Stomach (tissue), 9 donors: ENCODE results near the gene GBP7. TPM values are rescaled to one million over a fixed set of nuclear protein-coding genes. Genes with fewer than 3 reads are reported as not detected.

Source experiments
- DNase-seq, 2 donors: peaks; one replicate each; pipeline versions ENCODE4 v3.0.0 to v3.0.0-alpha.2; 2013 to 2019
- H3K27ac ChIP-seq, 5 donors: fragments of 200-600 bp in 4 of 5; sonication (generic) in 4 of 5; one replicate each; pipeline ENCODE4 v1.5.1; 2013 to 2019; ENCODE audit warnings: mild to moderate bottlenecking in 1 of 5, moderate library complexity in 1 of 5
- H3K27me3 ChIP-seq, 3 donors: fragments of 200-600 bp; sonication (generic); one replicate each; pipeline ENCODE4 v1.5.1; 2017 to 2019; ENCODE audit warnings: mixed run types in 1 of 3
- H3K36me3 ChIP-seq, 4 donors: fragments of 200-600 bp; sonication (generic); 1 replicate in 3 of 4; 2 replicates in 1 of 4; pipeline ENCODE4 v1.5.1; 2016 to 2019
- H3K4me1 ChIP-seq, 4 donors: fragments of 200-600 bp; sonication (generic); one replicate each; pipeline ENCODE4 v1.5.1; 2016 to 2019
- H3K4me3 ChIP-seq, 4 donors: fragments of 200-600 bp; sonication (generic) in 3 of 4; one replicate each; pipeline ENCODE4 v1.5.1; 2016 to 2019; ENCODE audit warnings: mild to moderate bottlenecking in 1 of 4
- H3K9me3 ChIP-seq, 4 donors: fragments of 200-600 bp; sonication (generic); one replicate each; pipeline ENCODE4 v1.5.1; 2016 to 2019
- EP300 ChIP-seq: sonication (generic); formaldehyde crosslinking; IDR thresholded peaks from one replicate; pipeline ENCODE4 v1.6.1; 2017; ENCODE audit warnings: antibody characterized with exemption
- POLR2A ChIP-seq, 4 donors: fragments of 450-650 bp; IDR thresholded peaks; one replicate each; pipeline ENCODE4 v1.6.1; 2016; ENCODE audit warnings: antibody characterized with exemption in 4 of 4, control low read depth in 2 of 4, mild to moderate bottlenecking in 1 of 4, moderate library complexity in 1 of 4
- POLR2AphosphoS5 ChIP-seq, 3 donors: sonication (generic); formaldehyde crosslinking; IDR thresholded peaks; one replicate each; pipeline ENCODE4 v1.6.1; 2016; ENCODE audit warnings: antibody characterized with exemption in 3 of 3
- WGBS, 5 donors: extraction: QIAGEN DNeasy Blood & Tissue Kit in 3 of 5; methylation state at CpG; one replicate each; pipeline versions ENCODE4 v1.1.5 to v1.1.7; 2013 to 2018; 5-methylcytosine and 5-hydroxymethylcytosine counted together
- intact Hi-C: fragments of 100-400 bp; cut with DNase I; formaldehyde crosslinking; loops from one replicate; pipeline ENCODE4 v1.15.1; 2023; ENCODE audit warnings: low total_unique reads
- polyA plus RNA-seq, 3 donors: library from polyadenylated mRNA; stranded (reverse); fragments of 200-250 nt; gene quantifications; one replicate each; pipeline ENCODE4 v1.2.3, GENCODE V29; 2013
- total RNA-seq, 5 donors: library from RNA; depleted of rRNA; stranded (reverse); fragments of >200 nt; gene quantifications; one replicate each; pipeline versions ENCODE4 v1.1.0 to v1.2.3, GENCODE V29; 2014 to 2016
- TF ChIP-seq, protein P1 (sequence below), 7 experiments: fragments of 450-650 bp in 4 of 7; fragments of 200-600 bp in 3 of 7; sonication (generic) in 3 of 7; IDR thresholded peaks; one replicate each; pipeline ENCODE4 v1.5.1; 2016 to 2019; ENCODE audit warnings: antibody characterized with exemption in 7 of 7, control low read depth in 2 of 7, mild to moderate bottlenecking in 1 of 7
- donor health status: healthy with polysubstance abuse.
- donor health status: Bipolar disorder and iron deficiency.
- donor health status: healthy.

Gene GBP7
- total and polyA plus RNA-seq, 8 donors: not detected

DNA sequence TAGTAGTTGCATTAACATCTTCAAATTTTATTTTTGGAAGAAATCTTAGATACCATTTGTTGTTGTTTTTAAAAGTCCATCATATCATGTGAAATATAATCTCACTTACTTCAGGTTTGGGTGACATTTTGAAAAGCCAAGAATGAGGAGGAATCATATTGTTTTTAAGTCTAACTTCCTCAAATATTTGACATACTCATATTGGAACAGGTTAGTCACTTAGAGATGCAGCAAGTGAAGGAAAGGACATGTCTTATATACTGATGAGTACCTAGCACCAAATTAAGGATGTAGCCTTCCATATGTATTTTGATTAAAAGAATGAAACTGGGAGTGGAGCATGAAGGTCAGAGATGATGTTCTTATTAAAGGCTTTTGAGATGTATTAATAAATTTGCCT is 73.8 kb downstream of the GBP7 start:
- TF ChIP-seq EP300: no peak
- no peak for TF ChIP-seq POLR2A (IDR thresholded peaks at IDR 0.05)
- no peak for TF ChIP-seq POLR2AphosphoS5 (IDR thresholded peaks at IDR 0.05)
- TF ChIP-seq, protein P1, sequence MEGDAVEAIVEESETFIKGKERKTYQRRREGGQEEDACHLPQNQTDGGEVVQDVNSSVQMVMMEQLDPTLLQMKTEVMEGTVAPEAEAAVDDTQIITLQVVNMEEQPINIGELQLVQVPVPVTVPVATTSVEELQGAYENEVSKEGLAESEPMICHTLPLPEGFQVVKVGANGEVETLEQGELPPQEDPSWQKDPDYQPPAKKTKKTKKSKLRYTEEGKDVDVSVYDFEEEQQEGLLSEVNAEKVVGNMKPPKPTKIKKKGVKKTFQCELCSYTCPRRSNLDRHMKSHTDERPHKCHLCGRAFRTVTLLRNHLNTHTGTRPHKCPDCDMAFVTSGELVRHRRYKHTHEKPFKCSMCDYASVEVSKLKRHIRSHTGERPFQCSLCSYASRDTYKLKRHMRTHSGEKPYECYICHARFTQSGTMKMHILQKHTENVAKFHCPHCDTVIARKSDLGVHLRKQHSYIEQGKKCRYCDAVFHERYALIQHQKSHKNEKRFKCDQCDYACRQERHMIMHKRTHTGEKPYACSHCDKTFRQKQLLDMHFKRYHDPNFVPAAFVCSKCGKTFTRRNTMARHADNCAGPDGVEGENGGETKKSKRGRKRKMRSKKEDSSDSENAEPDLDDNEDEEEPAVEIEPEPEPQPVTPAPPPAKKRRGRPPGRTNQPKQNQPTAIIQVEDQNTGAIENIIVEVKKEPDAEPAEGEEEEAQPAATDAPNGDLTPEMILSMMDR (IDR thresholded peaks at IDR 0.05): no peak
- H3K4me3 ChIP-seq: no peak overlapping the region
- no peaks in the 10 kb centered on the region for H3K27me3 ChIP-seq
- H3K4me1 ChIP-seq: no peaks in the 10 kb centered on the region
- peaks cover 0 to 3% (median 0%) of the 10 kb centered on the region in 4 donors for H3K9me3 ChIP-seq
- no peak overlapping the region for H3K27ac ChIP-seq
- DNase-seq: no peak
- intact Hi-C loops: no loop called here
- H3K36me3 ChIP-seq: peaks cover 15 to 34% (median 33%) of the 10 kb centered on the region in 4 donors

DNA sequence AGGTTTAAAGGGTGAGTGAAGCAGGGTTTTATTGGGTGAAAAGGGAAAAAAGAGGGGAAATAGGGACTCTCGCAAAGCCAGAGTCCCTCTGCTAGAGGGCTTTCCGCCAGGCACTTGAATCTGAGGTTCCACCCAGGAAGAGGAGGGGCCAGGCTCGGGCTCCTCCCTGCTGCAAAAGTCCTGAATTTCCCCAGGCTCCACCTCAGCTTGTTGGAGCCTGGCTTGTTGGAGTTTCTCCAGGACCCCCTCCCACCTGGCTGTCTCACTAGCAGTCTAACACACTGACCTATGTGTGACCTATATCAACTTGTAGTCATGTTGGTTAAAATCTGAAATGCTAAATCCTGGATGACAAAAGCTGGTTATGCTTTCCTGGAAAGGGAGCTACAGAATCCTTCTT is 75.4 kb downstream of the GBP7 start:
- intact Hi-C loops: no loop called here
- WGBS, 5 donors: 83 to 99% (median 93%) methylated on average over 3 of the region's 3 CpGs

DNA sequence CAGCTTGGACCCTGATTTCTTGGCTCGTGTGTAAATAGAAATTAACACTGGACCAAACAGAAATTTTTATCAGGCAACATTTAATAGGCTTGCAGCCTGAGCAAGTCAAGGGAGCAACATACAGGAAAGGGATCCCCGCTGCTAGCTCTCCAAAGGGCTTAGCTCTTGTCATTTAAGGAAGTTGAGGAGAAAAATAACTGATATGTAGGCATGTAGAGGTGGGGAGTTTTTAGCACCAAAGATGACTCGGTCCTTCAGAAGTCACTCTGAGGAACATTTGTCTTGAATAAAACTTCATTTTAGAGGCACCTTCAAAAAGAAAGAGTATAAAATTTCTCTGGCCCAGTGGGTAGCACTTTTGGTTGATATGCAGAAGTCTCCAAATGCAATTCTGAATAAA is 76.9 kb downstream of the GBP7 start:
- no peak for DNase-seq
- Histone ChIP-seq H3K36me3 (peaks cover 0 to 2% (median 2%) of the 10 kb centered on the region in 4 donors), H3K4me1 (no peaks in the 10 kb centered on the region), H3K27me3 (no peaks in the 10 kb centered on the region), H3K9me3 (peaks cover 0 to 5% (median 2%) of the 10 kb centered on the region in 4 donors), H3K27ac (no peak overlapping the region), H3K4me3 (no peak overlapping the region)
- intact Hi-C loops: no loop called here
- no peak for TF ChIP-seq POLR2A (IDR thresholded peaks at IDR 0.05)
- TF ChIP-seq EP300: no peak
- TF ChIP-seq, protein P1 (IDR thresholded peaks at IDR 0.05): no peak
- TF ChIP-seq POLR2AphosphoS5 (IDR thresholded peaks at IDR 0.05): no peak
- 56 to 78% (median 69%) methylated on average over 3 of the region's 3 CpGs for WGBS, 5 donors

More for the DNA sequence above, 75.4 kb downstream of the GBP7 start:
- Histone ChIP-seq H3K4me3 (no peak overlapping the region), H3K9me3 (peaks cover 0 to 8% (median 2%) of the 10 kb centered on the region in 4 donors), H3K27ac (no peak overlapping the region), H3K27me3 (no peaks in the 10 kb centered on the region), H3K36me3 (peaks cover 4 to 17% (median 17%) of the 10 kb centered on the region in 4 donors), H3K4me1 (no peaks in the 10 kb centered on the region)
- TF ChIP-seq EP300: no peak
- TF ChIP-seq, protein P1 (IDR thresholded peaks at IDR 0.05): no peak
- no peak for TF ChIP-seq POLR2A (IDR thresholded peaks at IDR 0.05)
- no peak for TF ChIP-seq POLR2AphosphoS5 (IDR thresholded peaks at IDR 0.05)
- DNase-seq: no peak

DNA sequence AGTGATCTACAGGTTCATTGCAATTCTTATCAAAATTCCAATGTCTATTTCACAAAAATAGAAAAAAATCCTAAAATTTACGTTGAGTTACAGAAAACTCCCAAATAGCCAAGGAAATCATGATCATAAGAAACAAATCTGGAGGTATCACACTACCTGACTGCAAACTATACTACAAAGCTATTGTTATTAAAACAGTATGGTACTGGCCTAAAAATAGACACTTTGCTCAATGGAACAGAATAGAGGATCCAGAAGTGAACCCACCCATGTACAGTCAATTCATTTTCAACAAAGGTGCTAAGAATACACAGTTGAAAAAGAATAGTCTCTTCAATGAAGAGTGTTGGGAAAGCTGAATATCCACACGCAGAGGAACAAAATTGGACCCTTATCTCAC is 80.1 kb downstream of the GBP7 start:
- Histone ChIP-seq H3K27ac (no peak overlapping the region), H3K27me3 (no peaks in the 10 kb centered on the region), H3K9me3 (peaks cover 0 to 5% (median 2%) of the 10 kb centered on the region in 4 donors), H3K4me3 (no peak overlapping the region), H3K36me3 (no peaks in the 10 kb centered on the region), H3K4me1 (no peaks in the 10 kb centered on the region)
- intact Hi-C loops: no loop called here
- TF ChIP-seq, protein P1 (IDR thresholded peaks at IDR 0.05): no peak
- TF ChIP-seq EP300: no peak
- no peak for TF ChIP-seq POLR2AphosphoS5 (IDR thresholded peaks at IDR 0.05)
- TF ChIP-seq POLR2A (IDR thresholded peaks at IDR 0.05): no peak
- DNase-seq: no peak
- WGBS, 5 donors: 89 to 94% (median 91%) methylated on average over 2 of the region's 2 CpGs
